Nephron (organoid): Measurements from ENCODE around the gene ANO8.

Source experiments
- H3K27ac Mint-ChIP-seq, 3 experiments: 2 replicates each; pipeline ENCODE4 v1.8.0; 2020; ENCODE audit warnings: mixed read lengths in 3 of 3, mild to moderate bottlenecking in 2 of 3, moderate library complexity in 1 of 3
- H3K27me3 Mint-ChIP-seq: 2 replicates; pipeline ENCODE4 v1.8.0; 2021; ENCODE audit warnings: low read depth, mild to moderate bottlenecking, moderate library complexity, mixed read lengths
- H3K36me3 Mint-ChIP-seq: 2 replicates; pipeline ENCODE4 v1.8.0; 2020; ENCODE audit warnings: low read depth, mixed read lengths
- H3K4me1 Mint-ChIP-seq: 2 replicates; pipeline ENCODE4 v1.8.0; 2020; ENCODE audit warnings: mixed read lengths
- H3K4me3 Mint-ChIP-seq, 3 experiments: 2 replicates each; pipeline ENCODE4 v1.8.0; 2020; ENCODE audit warnings: mild to moderate bottlenecking in 3 of 3, mixed read lengths in 3 of 3, moderate library complexity in 2 of 3
- H3K9me3 Mint-ChIP-seq: 2 replicates; pipeline ENCODE4 v1.8.0; 2020; ENCODE audit warnings: mixed read lengths
- CTCF ChIP-seq, 3 experiments: fragments of 200-600 bp; sonication (generic); IDR thresholded peaks; one replicate each; pipeline ENCODE4 v1.5.0; 2021; ENCODE audit warnings: antibody characterized with exemption in 3 of 3; ENCODE audit not compliant: unreplicated experiment in 3 of 3

Gene ANO8

GRCh38 chr19:17357078-17357666 is 22.5 kb upstream of the ANO8 start:
- H3K9me3 Mint-ChIP-seq, result no peaks in the 10 kb centered on the region
- H3K27me3 Mint-ChIP-seq, result no peaks in the 10 kb centered on the region
- no peak overlapping the region for H3K4me3 Mint-ChIP-seq
- H3K36me3 Mint-ChIP-seq, result peaks cover 3% of the 10 kb centered on the region
- H3K4me1 Mint-ChIP-seq, result no peaks in the 10 kb centered on the region
- no peak for TF ChIP-seq CTCF (IDR thresholded peaks at IDR 0.05; ENCODE audit: unreplicated experiment in 3 of 3)
- H3K27ac Mint-ChIP-seq, result no peak overlapping the region

- Mint-ChIP-seq H3K27me3 (no peaks in the 10 kb centered on the region), H3K4me1 (peaks cover 7% of the 10 kb centered on the region), H3K9me3 (no peaks in the 10 kb centered on the region), H3K4me3 (no peak overlapping the region), H3K27ac (peak overlapping the region; percentile 6 to 54 (median 42)), H3K36me3 (no peaks in the 10 kb centered on the region)
- TF ChIP-seq CTCF (IDR thresholded peaks at IDR 0.05; ENCODE audit: unreplicated experiment in 3 of 3), result no peak
These were observed 18.7 kb upstream of the ANO8 start for GRCh38 chr19:17353386-17353785.

GRCh38 chr19:17352608-17353280 is 18.1 kb upstream of the ANO8 start:
- Mint-ChIP-seq H3K9me3 (no peaks in the 10 kb centered on the region), H3K27me3 (peaks cover 4% of the 10 kb centered on the region), H3K27ac (peak overlapping the region; percentile 42 to 57 (median 54)), H3K4me3 (no peak overlapping the region), H3K36me3 (no peaks in the 10 kb centered on the region), H3K4me1 (peaks cover 10% of the 10 kb centered on the region)
- no peak for TF ChIP-seq CTCF (IDR thresholded peaks at IDR 0.05; ENCODE audit: unreplicated experiment in 3 of 3)

GRCh38 chr19:17351815-17352435 is 17.3 kb upstream of the ANO8 start:
- no peak for TF ChIP-seq CTCF (IDR thresholded peaks at IDR 0.05; ENCODE audit: unreplicated experiment in 3 of 3)
- peaks cover 15% of the 10 kb centered on the region for H3K4me1 Mint-ChIP-seq
- H3K4me3 Mint-ChIP-seq, result no peak overlapping the region
- peaks cover 8% of the 10 kb centered on the region for H3K27me3 Mint-ChIP-seq
- no peak overlapping the region for H3K27ac Mint-ChIP-seq
- H3K36me3 Mint-ChIP-seq, result no peaks in the 10 kb centered on the region
- H3K9me3 Mint-ChIP-seq, result no peaks in the 10 kb centered on the region

- Mint-ChIP-seq H3K36me3 (no peaks in the 10 kb centered on the region), H3K27me3 (peaks cover 8% of the 10 kb centered on the region), H3K27ac (peak overlapping the region; percentile 85 to 95 (median 87)), H3K4me3 (peak overlapping the region; percentile 58 to 79 (median 62)), H3K4me1 (peaks cover 15% of the 10 kb centered on the region), H3K9me3 (no peaks in the 10 kb centered on the region)
- no peak for TF ChIP-seq CTCF (IDR thresholded peaks at IDR 0.05; ENCODE audit: unreplicated experiment in 3 of 3)
These were observed 14.0 kb upstream of the ANO8 start for GRCh38 chr19:17348700-17349099.
